Osteocyte (in vitro differentiated cells): Measurements from ENCODE around the gene IPO7. TPM values are rescaled to one million over a fixed set of nuclear protein-coding genes. Genes with fewer than 3 reads are reported as not detected.
"Not testable (repeated sequence)": the region's sequence is repeated elsewhere in the genome, so short reads cannot be mapped to it uniquely, and the experiment has no call there.

Experiments used
- DNase-seq: peaks from one replicate; pipeline ENCODE4 v3.0.0; 2021; ENCODE audit warnings: mixed read lengths; ENCODE audit not compliant: unreplicated experiment; ENCODE audit errors: extremely low spot score
- H3K27ac Mint-ChIP-seq: one replicate; pipeline ENCODE4 v1.8.0; 2021; ENCODE audit warnings: mild to moderate bottlenecking, mixed read lengths; ENCODE audit not compliant: unreplicated experiment
- H3K27me3 Mint-ChIP-seq: one replicate; pipeline ENCODE4 v1.8.0; 2021; ENCODE audit warnings: mixed read lengths; ENCODE audit not compliant: unreplicated experiment
- H3K36me3 Mint-ChIP-seq: one replicate; pipeline ENCODE4 v1.8.0; 2021; ENCODE audit warnings: mixed read lengths; ENCODE audit not compliant: unreplicated experiment
- H3K4me1 Mint-ChIP-seq: one replicate; pipeline ENCODE4 v1.8.0; 2021; ENCODE audit warnings: mixed read lengths; ENCODE audit not compliant: unreplicated experiment
- H3K4me3 Mint-ChIP-seq: one replicate; pipeline ENCODE4 v1.8.0; 2021; ENCODE audit warnings: mild to moderate bottlenecking, moderate library complexity, mixed read lengths; ENCODE audit not compliant: unreplicated experiment
- H3K9me3 Mint-ChIP-seq: one replicate; pipeline ENCODE4 v1.8.0; 2021; ENCODE audit warnings: mixed read lengths; ENCODE audit not compliant: unreplicated experiment
- CTCF ChIP-seq: fragments of 200-600 bp; sonication (generic); IDR thresholded peaks from 2 replicates; pipeline ENCODE4 v1.5.0; 2021; ENCODE audit warnings: antibody characterized with exemption, mild to moderate bottlenecking, moderate library complexity
- total RNA-seq: library from RNA; stranded (reverse); gene quantifications from 2 replicates; pipeline ENCODE4 v1.2.1, GENCODE V29; 2021

The IPO7 gene
- total RNA-seq, 1 donor from 2014 or later, result 104 TPM

DNA sequence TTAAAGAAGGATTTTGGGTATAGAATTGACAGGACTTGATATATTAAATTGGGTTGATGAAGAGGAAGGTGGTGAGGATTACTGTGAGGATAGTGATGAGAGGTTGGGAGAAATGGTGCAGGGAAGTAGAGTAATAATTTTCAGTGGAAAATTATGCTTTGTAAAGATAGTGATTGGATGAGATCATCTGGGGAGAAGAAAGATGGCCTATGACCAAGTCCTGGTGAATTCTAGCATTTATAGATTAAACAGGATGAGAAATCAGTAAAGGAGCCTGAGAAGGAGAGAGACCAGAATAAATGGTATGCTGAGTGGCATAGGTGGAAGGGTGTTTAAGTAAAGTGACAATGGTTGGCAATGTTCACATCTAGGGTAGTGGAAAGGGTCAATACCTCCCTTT, 15.0 kb downstream of the IPO7 start:
- DNase-seq, result no peak
- Mint-ChIP-seq H3K27ac (no peak overlapping the region), H3K4me3 (no peak overlapping the region), H3K9me3 (no peaks in the 10 kb centered on the region), H3K36me3 (peaks cover 7% of the 10 kb centered on the region), H3K27me3 (no peaks in the 10 kb centered on the region), H3K4me1 (peaks cover 30% of the 10 kb centered on the region)
- TF ChIP-seq CTCF, result no peak

GRCh38 chr11:9401884-9402283, 17.4 kb downstream of the IPO7 start:
- Mint-ChIP-seq H3K36me3 (peaks cover 14% of the 10 kb centered on the region), H3K4me1 (peaks cover 25% of the 10 kb centered on the region)
- H3K27me3 Mint-ChIP-seq, H3K4me3 Mint-ChIP-seq, DNase-seq, H3K27ac Mint-ChIP-seq, H3K9me3 Mint-ChIP-seq: not testable (repeated sequence)

DNA sequence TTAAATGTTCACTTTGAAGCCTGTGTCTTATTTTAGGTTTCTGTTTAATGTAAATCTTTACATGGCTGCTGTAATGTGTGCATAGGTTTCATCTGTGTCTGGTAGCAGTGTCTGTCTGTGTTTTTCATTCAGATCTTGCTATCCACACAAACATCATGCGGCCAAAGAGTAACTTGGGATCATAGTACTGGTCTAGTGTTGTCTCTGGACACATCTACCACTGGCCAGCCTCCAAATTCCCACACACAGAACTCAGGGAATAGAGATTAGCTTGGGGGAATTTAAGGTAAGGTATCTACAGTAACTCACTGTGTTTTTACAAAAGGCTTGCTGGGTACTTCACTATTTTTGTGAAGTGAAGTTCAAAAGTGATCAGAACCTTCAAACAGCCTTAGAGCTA, 44.3 kb downstream of the IPO7 start:
- DNase-seq, result no peak
- TF ChIP-seq CTCF, result no peak
- Mint-ChIP-seq H3K9me3 (no peaks in the 10 kb centered on the region), H3K36me3 (peaks cover 54% of the 10 kb centered on the region), H3K27ac (peak overlapping the region; percentile 16), H3K27me3 (no peaks in the 10 kb centered on the region), H3K4me3 (no peak overlapping the region), H3K4me1 (no peaks in the 10 kb centered on the region)

GRCh38 chr11:9438611-9439010, 54.2 kb downstream of the IPO7 start:
- DNase-seq, result no peak
- H3K4me1 Mint-ChIP-seq, result no peaks in the 10 kb centered on the region
- no peaks in the 10 kb centered on the region for H3K9me3 Mint-ChIP-seq
- H3K27me3 Mint-ChIP-seq, result no peaks in the 10 kb centered on the region
- H3K36me3 Mint-ChIP-seq, result peaks cover 53% of the 10 kb centered on the region
- H3K27ac Mint-ChIP-seq, result no peak overlapping the region
- no peak for TF ChIP-seq CTCF
- no peak overlapping the region for H3K4me3 Mint-ChIP-seq

- TF ChIP-seq CTCF, result no peak
- Mint-ChIP-seq H3K4me3 (no peak overlapping the region), H3K27me3 (no peaks in the 10 kb centered on the region), H3K9me3 (no peaks in the 10 kb centered on the region), H3K4me1 (no peaks in the 10 kb centered on the region), H3K36me3 (peaks cover 26% of the 10 kb centered on the region), H3K27ac (no peak overlapping the region)
- no peak for DNase-seq
These were observed 61.8 kb downstream of the IPO7 start for GRCh38 chr11:9446230-9446629.
